ENCODE data around the gene RAF1.

The RAF1 gene

DNA sequence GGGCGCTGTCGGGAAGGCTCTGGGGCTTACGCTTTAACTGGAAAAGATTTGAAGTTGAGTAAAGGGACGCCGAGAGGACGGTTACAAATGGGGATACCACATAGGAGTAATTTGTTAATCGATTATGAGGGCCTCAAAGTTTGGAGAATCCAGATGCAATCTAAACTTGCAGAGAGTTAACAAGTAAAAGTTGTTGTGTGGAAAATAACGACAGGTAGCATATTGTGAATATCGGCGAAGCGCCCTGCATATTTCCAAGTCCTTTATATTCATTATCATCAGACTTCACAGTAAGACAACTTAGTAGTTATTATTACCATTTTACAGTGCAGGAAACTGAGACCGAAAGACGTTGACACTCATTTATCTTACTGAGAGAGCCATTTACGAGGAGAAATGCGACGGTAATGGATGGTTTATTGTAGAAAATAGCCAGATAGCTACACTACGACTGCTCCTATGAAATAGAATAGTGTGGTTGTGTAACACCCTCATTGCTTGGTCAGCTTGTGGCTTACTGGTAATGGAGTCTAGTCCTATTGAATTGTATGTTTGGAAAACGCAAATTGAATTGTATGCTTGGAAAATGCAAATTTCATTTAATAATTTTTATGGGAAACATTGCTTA is 106.3 kb downstream of the RAF1 start:
- H3K36me3 ChIP-seq (replicated peaks; ENCODE audit: insufficient read depth, low read length) = no peaks in the 10 kb centered on the region
- no peak for DNase-seq
- H3K4me2 ChIP-seq (ENCODE audit: low read depth, low read length) = peak overlapping the region; percentile 82
- no peaks in the 10 kb centered on the region for H3K9me3 ChIP-seq (replicated peaks; ENCODE audit: insufficient read depth, low read length)
- 0 out of 2 replicates have a peak, but pooled peaks cover 6% of the 10 kb centered on the region for H3K27me3 ChIP-seq (replicated peaks; ENCODE audit: insufficient read depth, low read length)
- no peaks in the 10 kb centered on the region for H3K9me2 ChIP-seq (replicated peaks; ENCODE audit: insufficient read depth, low read length)
- H3K79me2 ChIP-seq (ENCODE audit: low read length) = peaks cover 56% of the 10 kb centered on the region
- TF ChIP-seq, protein P1, sequence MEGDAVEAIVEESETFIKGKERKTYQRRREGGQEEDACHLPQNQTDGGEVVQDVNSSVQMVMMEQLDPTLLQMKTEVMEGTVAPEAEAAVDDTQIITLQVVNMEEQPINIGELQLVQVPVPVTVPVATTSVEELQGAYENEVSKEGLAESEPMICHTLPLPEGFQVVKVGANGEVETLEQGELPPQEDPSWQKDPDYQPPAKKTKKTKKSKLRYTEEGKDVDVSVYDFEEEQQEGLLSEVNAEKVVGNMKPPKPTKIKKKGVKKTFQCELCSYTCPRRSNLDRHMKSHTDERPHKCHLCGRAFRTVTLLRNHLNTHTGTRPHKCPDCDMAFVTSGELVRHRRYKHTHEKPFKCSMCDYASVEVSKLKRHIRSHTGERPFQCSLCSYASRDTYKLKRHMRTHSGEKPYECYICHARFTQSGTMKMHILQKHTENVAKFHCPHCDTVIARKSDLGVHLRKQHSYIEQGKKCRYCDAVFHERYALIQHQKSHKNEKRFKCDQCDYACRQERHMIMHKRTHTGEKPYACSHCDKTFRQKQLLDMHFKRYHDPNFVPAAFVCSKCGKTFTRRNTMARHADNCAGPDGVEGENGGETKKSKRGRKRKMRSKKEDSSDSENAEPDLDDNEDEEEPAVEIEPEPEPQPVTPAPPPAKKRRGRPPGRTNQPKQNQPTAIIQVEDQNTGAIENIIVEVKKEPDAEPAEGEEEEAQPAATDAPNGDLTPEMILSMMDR (IDR thresholded peaks at IDR 0.05; ENCODE audit: low read length) = no peak
- TF ChIP-seq EZH2 (optimal IDR thresholded peaks at IDR 0.05; ENCODE audit: low read depth, low read length) = no peak
- TF ChIP-seq EZH2phosphoT487 (IDR thresholded peaks at IDR 0.05; ENCODE audit: low read length) = no peak
- H3K4me1 ChIP-seq (ENCODE audit: low read length) = peaks cover 17% of the 10 kb centered on the region; the same call in 1 of the 2 replicates
- peak overlapping the region; percentile 95 for H3K9ac ChIP-seq (ENCODE audit: low read length)
- H3F3A ChIP-seq (ENCODE audit: insufficient read depth, low read length) = peaks cover 7% of the 10 kb centered on the region; the same call in 1 of the 2 replicates
- H3K4me3 ChIP-seq (ENCODE audit: low read length) = peak overlapping the region; percentile 79
- H3K27ac ChIP-seq (ENCODE audit: low read length) = peak overlapping the region; percentile 91; the same call in 1 of the 2 replicates
- H4K20me1 ChIP-seq (ENCODE audit: insufficient read depth, low read length) = peaks cover 18% of the 10 kb centered on the region
- H2AFZ ChIP-seq (ENCODE audit: low read length) = peak overlapping the region; percentile 85

DNA sequence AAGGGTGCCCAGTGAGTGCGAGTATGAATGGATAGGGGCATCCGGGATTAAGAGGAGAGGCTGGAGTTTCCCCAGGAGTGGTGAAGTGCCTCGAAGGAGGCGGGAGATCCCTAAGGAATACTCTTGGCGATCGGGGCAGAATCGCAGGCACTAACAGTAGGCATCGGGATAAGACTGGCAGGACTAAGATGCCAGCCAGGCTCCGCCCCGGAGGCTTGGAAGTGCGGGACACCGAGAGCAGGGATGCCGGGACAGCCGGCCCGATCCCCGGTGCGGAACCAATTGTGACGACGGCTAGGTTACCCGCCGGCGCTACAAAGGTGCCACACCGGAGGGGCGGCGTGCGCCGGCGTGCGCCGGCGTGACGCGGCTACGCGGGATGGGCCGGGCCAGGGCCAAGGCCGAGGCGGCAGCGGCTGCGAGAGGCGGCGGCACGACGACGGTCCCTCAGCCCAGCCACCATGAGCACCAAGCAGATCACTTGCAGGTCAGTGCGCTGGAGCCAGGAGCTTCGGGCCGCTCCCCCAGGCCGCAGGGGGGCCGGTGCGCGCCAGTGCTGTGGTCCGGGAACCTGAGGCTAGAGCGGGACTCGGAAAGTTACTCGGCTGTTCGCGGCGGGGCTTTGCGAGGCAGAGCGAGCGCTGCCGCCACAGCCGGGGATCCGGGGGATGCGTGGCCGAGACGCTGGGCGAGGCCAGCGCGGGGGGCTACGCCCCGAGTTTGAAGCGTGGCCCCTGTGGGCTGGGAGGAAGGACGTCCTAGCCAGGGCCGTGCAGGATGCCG is 107.0 kb downstream of the RAF1 start, which contains the start of gene MKRN2:
Gene MKRN2 (plus strand): TSS at position 398 of the 783 bp plus-strand sequence. CDS start 64 bp downstream, at position 462.
- H3K27ac ChIP-seq (ENCODE audit: low read length) = peak within 1 kb of the TSS; percentile 91

DNA sequence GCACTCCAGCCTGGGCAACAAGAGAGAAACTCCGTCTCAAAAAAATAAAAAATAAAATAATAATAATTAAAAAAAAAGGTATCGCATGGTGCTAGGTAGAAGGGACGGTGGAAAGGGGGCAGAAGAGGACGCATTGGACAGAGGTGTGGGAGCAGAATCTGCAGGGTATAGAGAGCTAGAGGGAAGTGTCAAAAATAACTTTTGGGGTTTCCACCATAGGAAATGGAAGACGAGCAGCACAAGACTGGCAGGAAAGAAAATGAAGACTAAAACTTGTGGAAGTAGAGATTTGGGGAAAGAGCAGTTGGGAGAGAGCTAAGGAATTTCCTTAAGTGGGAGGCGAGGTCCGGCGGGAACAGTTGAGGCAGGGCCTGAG is 107.6 kb downstream of the RAF1 start:
- no peak for DNase-seq
- no peaks in the 10 kb centered on the region for H3K9me2 ChIP-seq (replicated peaks; ENCODE audit: insufficient read depth, low read length)
- no peaks in the 10 kb centered on the region for H3K9me3 ChIP-seq (replicated peaks; ENCODE audit: insufficient read depth, low read length)
- H2AFZ ChIP-seq (ENCODE audit: low read length) = peak overlapping the region; percentile 99
- no peak overlapping the region for H3K27ac ChIP-seq (ENCODE audit: low read length)
- no peak for TF ChIP-seq EZH2phosphoT487 (IDR thresholded peaks at IDR 0.05; ENCODE audit: low read length)
- TF ChIP-seq, protein P1 (IDR thresholded peaks at IDR 0.05; ENCODE audit: low read length) = no peak
- TF ChIP-seq EZH2 (optimal IDR thresholded peaks at IDR 0.05; ENCODE audit: low read depth, low read length) = no peak
- 0 out of 2 replicates have a peak, but pooled peaks cover 6% of the 10 kb centered on the region for H3K27me3 ChIP-seq (replicated peaks; ENCODE audit: insufficient read depth, low read length)
- peaks cover 17% of the 10 kb centered on the region; the same call in 1 of the 2 replicates for H3K4me1 ChIP-seq (ENCODE audit: low read length)
- H3K4me2 ChIP-seq (ENCODE audit: low read depth, low read length) = peak overlapping the region; percentile 99
- H3K79me2 ChIP-seq (ENCODE audit: low read length) = peaks cover 43% of the 10 kb centered on the region
- H3F3A ChIP-seq (ENCODE audit: insufficient read depth, low read length) = peaks cover 7% of the 10 kb centered on the region; the same call in 1 of the 2 replicates
- no peaks in the 10 kb centered on the region for H3K36me3 ChIP-seq (replicated peaks; ENCODE audit: insufficient read depth, low read length)
- H4K20me1 ChIP-seq (ENCODE audit: insufficient read depth, low read length) = peaks cover 12% of the 10 kb centered on the region
- H3K4me3 ChIP-seq (ENCODE audit: low read length) = peak overlapping the region; percentile 79
- peak overlapping the region; percentile 95; the same call in 1 of the 2 replicates for H3K9ac ChIP-seq (ENCODE audit: low read length)

More for the DNA sequence above, 107.0 kb downstream of the RAF1 start, which contains the start of gene MKRN2:
- peaks cover 17% of the 10 kb centered on the region; the same call in 1 of the 2 replicates for H3K4me1 ChIP-seq (ENCODE audit: low read length)
- no peaks in the 10 kb centered on the region for H3K36me3 ChIP-seq (replicated peaks; ENCODE audit: insufficient read depth, low read length)
- DNase-seq = peak; percentile 90
- H3F3A ChIP-seq (ENCODE audit: insufficient read depth, low read length) = peaks cover 7% of the 10 kb centered on the region; the same call in 1 of the 2 replicates
- peaks cover 15% of the 10 kb centered on the region for H4K20me1 ChIP-seq (ENCODE audit: insufficient read depth, low read length)
- H3K4me2 ChIP-seq (ENCODE audit: low read depth, low read length) = peak within 1 kb of the TSS; percentile 99
- H3K27me3 ChIP-seq (replicated peaks; ENCODE audit: insufficient read depth, low read length) = 0 out of 2 replicates have a peak, but pooled peaks cover 6% of the 10 kb centered on the region
- peak within 1 kb of the TSS; percentile 79 for H3K4me3 ChIP-seq (ENCODE audit: low read length)
- H3K9me3 ChIP-seq (replicated peaks; ENCODE audit: insufficient read depth, low read length) = no peaks in the 10 kb centered on the region
- H3K79me2 ChIP-seq (ENCODE audit: low read length) = peaks cover 49% of the 10 kb centered on the region
- H3K9me2 ChIP-seq (replicated peaks; ENCODE audit: insufficient read depth, low read length) = no peaks in the 10 kb centered on the region
- peak within 1 kb of the TSS; percentile 99 for H2AFZ ChIP-seq (ENCODE audit: low read length)
- TF ChIP-seq, protein P1 (IDR thresholded peaks at IDR 0.05; ENCODE audit: low read length) = no peak
- no peak for TF ChIP-seq EZH2phosphoT487 (IDR thresholded peaks at IDR 0.05; ENCODE audit: low read length)
- TF ChIP-seq EZH2 (optimal IDR thresholded peaks at IDR 0.05; ENCODE audit: low read depth, low read length) = no peak
- H3K9ac ChIP-seq (ENCODE audit: low read length) = peak within 1 kb of the TSS; percentile 95

Data from MM.1S (cell line).